GM21528 (cell line): Measurements from ENCODE around the gene TESK2.
"Not testable (repeated sequence)": the region's sequence is repeated elsewhere in the genome, so short reads cannot be mapped to it uniquely, and the experiment has no call there.

Experiments used
- ATAC-seq: cut with Tn5 transposase; IDR thresholded peaks from one replicate; pipeline ENCODE4 v1.9.1; 2021; ENCODE audit warnings: mild to moderate bottlenecking, moderate library complexity; ENCODE audit not compliant: unreplicated experiment, low FRiP score

Gene TESK2

DNA sequence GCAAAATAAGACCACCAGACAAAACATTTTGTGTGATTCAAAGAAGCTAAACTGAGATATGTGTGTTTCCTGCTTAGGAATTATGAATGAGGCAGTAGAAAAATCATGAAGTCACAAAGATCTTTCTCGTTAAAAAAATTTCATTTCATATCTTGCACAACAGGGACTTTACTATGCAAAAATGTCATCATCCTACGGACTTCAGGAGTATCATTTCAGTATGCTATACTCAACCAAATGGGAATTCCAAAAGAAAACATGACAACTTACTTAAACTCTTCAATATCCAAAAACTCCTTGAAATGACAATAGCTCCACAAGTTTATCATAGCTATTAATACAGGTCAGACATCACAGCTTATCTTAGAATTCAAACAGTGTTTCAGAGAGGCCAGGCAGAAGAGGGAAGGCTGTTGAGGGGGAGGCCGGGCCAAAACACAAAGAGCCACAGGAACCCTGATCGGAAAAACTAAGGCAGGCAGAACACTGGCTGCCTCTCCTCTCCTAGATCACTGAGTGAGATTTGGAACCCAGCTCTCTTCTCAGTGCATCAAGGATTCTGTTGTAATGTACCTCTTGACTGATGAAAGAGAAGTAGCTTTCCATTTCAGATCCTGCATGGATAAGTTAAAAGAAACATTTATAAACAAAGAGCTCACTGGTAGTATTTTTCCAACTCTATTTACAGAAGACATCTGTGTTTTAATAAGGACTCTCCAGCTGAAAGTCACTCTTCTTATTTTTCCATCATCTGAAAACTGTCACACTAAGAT lies 66.9 kb downstream of the TESK2 start:
- ATAC-seq, result no peak

GRCh38 chr1:45421935-45422334 lies 69.0 kb downstream of the TESK2 start:
- ATAC-seq, result no peak

DNA sequence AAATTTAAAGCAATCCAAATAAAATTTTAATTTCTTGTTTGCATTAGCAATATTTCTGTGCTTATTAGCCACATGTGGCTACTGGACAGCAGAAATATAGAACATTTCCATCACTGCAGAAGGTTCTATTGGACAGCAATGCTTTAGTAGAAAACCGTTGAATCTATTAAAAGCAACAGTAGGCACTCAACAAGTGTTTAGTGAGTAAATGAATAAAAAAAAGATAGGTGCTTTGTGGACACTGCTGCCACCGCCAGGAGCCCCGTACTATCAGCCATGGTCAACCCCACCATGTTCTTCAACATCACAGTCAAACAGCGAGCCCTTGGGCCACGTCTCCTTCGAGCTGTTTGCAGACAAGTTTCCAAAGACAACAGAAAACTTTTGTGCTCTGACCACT lies 76.2 kb downstream of the TESK2 start:
- no peak for ATAC-seq

DNA sequence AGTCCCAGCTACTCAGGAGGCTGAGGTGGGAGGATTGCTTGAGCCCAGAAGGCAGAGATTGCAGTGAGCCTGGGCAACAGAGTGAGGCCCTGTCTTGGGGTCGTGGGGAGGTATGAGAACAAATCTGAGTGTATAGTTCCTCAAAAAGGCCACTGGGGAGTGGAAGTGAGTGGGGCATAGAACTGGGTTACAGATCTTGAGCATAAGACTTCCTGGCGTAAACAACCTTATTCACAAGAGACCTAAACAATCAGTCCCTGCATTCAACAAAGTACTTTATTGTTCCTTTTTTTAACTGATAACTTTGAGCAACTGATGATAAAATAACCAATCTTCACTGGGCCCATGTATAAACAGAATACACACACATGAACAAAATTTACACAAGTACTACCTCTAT lies 78.1 kb downstream of the TESK2 start:
- ATAC-seq, result no peak

GRCh38 chr1:45411510-45411899 lies 79.5 kb downstream of the TESK2 start:
- no peak for ATAC-seq

DNA sequence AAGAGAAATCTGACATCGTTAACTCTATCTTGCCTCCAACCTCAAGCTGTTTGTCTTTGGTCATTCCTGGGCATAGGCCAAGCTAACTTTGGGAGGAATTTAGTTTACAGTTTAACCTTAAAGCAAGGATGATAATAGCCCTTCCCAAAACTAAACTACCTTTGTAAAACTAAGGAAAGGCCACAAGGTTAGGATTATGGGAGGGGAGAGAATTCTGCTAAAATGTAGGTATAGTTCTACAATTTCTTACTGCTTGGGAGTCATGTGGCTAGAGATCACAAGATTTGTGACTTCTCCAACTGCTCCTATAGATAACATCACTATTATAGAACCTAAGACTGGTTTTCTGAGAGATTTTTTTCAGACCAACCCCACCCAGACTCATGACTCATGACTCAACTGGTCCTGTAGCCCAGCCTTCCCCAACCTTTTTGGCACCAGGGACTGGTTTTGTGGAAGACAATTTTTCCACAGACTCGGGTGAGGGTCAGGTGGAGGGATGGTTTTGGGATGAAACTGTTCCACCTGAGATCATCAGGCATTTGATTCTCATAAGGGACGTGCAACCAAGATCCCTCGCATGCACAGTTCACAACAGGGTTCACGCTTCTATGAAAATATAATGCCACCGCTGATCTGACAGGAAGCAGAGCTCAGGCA lies 80.0 kb downstream of the TESK2 start:
- no peak for ATAC-seq

DNA sequence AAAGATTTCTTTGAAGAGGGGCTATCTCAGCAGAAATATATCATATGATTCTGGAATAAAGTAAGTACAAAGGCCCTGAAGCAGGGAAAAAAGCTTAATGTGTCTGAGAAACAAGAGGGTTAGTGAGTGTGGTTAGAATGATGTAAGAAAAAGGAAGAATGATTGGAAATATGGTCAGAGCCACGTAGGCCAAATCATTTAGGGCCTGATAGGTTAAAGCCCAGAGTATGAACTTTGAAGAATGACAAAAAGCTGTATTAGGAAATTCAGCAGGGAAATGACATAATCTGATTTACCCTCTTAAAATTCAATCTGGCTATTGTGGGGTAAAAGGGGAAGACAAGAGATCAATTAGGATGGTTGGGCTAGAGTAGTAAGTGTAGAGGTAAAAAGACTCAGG lies 81.7 kb downstream of the TESK2 start:
- no peak for ATAC-seq

DNA sequence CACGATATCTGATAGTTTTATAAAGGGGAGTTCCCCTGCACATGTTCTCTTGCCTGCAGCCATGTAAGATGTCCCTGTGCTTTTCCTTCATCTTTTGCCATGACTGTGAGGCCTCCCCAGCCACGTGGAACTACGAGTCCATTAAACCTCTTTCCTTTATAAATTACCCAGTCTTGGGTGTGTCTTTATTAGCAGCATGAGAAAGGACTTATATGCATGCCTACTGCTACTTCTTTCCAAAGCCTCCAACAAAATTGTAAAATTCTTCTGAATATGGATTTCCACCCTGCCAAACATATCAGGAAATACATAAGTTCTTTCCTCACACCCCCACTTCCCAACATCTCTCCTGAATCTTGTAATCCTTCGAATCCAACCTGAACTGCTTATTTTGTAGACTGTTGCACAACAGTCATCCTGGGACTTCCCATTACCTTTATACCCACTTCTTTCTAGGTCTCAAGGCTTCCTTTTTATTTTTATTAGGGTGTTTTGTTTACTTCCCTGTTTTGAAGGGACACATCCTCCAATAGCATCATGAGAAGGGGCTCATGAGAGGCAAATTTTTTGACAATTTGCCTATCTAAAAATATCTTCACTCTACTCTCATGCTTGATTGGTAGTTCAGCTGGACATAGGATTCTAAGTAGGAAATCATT lies 83.2 kb downstream of the TESK2 start:
- ATAC-seq, result no peak

GRCh38 chr1:45405636-45406035 lies 85.3 kb downstream of the TESK2 start:
- ATAC-seq, result no peak

DNA sequence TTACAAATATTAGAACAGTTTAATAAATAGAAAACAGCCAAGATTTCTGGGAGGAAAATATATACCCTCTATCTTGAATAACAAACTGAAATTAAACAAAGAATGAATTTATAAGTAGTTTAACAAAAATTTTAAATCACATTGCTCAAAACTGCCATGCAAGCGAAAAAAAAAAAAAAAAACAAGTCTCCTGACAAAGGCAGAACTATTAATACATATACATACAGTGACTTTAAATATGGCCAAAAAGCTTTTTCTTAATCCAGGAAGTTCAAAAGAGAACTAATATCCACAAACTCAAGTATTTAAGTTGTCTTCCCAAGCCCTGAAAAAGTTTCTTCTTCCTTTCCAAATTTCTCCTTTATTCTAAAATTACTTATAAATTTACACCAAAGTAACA lies 87.2 kb downstream of the TESK2 start:
- no peak for ATAC-seq

GRCh38 chr1:45403298-45403697 lies 87.7 kb downstream of the TESK2 start:
- no peak for ATAC-seq

GRCh38 chr1:45401524-45401923 lies 89.4 kb downstream of the TESK2 start:
- no peak for ATAC-seq

DNA sequence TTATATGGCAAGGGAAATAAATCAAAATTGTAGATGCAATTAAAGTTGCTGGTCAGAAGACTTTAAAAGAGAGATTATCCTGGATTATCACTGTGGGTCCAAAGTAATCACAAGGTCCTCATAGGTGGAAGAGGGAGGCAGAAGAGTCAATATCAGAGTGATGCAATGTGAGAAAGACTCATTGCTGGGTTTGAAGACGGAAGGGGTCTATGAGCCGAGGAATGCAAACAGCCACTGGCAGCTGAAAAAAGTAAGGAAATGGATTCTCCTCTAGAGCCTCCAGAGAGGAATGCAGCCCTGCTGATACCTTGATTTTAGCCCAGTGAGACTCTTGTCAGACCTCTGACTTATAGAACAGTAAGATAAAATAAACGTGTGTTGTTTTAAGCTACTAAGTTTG lies 90.9 kb downstream of the TESK2 start:
- no peak for ATAC-seq

DNA sequence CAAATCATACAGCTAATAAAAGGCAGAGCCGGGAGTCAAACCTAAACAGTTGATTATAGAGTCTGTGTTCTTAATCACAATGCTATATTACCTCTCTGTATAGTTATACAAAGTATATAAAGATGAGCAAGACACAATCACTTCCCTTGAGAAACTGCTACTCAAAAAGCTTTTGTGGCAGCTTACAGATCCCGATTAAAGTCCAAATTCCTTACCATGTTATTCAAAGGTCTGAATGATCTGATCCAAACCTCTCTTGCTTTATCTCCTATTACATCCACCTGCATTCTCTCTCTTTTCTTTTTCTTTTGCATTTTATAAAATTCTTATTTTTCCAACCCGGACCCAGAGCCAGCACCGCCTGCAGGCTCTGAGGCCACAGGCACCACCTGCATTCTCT lies 93.7 kb downstream of the TESK2 start:
- no peak for ATAC-seq

- ATAC-seq, result no peak
Observed at GRCh38 chr1:45395582-45395981, 95.4 kb downstream of the TESK2 start.

DNA sequence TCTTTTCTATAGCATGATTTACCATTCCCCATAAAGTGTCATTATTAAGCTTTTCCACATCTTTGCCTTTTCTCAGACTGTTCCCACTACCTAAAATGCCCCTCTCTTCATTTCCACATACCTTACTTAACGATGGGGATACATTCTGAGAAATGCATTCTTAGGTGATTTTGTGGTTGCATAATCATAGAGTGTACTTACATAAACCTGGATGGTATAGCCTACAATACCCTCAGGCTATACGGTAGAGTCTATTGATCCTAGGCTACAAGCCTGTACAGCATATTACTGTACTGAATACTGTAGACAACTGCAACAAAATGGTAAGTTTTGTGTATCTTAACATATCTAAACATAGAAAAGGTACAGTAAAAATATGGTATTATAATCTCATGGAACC lies 95.9 kb downstream of the TESK2 start:
- ATAC-seq, result no peak

DNA sequence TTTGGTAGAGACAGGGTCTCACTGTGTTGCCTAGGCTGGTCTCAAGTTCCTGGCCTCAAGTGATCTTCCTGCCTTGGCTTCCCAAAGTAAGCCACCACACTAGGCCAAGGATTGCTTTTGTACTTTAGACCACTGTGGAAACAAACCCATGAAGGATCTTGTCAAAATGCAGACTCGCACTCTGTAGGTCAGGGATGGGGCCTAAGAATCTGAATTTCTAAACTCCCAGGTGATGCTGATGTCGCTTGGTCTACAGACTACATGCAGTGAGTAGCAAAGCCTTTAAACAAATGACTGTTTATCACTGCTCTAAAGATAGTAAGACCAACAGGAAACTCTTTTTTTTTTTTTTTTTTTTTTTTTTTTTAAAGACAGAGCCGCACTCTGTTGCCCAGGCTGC lies 96.6 kb downstream of the TESK2 start:
- peak; percentile 68 for ATAC-seq

GRCh38 chr1:45393718-45394302 lies 97.2 kb downstream of the TESK2 start:
- peak; percentile 79 for ATAC-seq

- no peak for ATAC-seq
Observed at GRCh38 chr1:45386219-45386618, 104.7 kb downstream of the TESK2 start.

DNA sequence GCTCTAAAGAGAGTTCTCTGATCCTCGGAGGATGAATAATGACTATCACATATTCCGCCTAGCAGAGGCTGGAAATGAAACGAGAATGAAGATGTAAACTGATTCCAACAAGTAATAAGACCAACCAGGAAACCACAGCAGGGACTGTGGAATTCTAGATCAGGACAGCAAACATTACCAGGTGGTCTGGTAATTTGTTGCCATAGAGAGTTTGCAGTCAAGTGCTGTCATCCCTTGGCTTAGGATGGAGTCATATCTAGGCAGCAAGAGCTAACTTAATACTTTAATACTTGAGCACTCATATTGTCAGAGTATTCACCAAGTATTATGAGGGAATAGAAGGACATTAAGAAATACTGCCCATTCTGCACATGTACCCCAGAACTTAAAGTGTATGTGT lies 105.7 kb downstream of the TESK2 start:
- ATAC-seq, result no peak

GRCh38 chr1:45384213-45384612 lies 106.8 kb downstream of the TESK2 start:
- ATAC-seq, result not testable (repeated sequence)
